NB4 (cell line): Measurements from ENCODE around the gene MAB21L2.
A peak's percentile ranks its signal among the peaks of the same experiment; 100 is the strongest.

Source experiments
- DNase-seq: peaks from one replicate; pipeline ENCODE4 v3.0.0; 2010; ENCODE audit warnings: low read depth
- H3K4me3 ChIP-seq: one replicate; pipeline ENCODE4 v1.5.1; 2011; ENCODE audit warnings: mild to moderate bottlenecking, low read depth, low read length, moderate library complexity
- CTCF ChIP-seq: IDR thresholded peaks from one replicate; pipeline ENCODE4 v1.5.1; 2012; ENCODE audit warnings: low read depth, low read length
- MYC ChIP-seq: IDR thresholded peaks from 2 replicates; pipeline ENCODE4 v1.6.1; 2011; ENCODE audit warnings: low read depth, low read length
- POLR2A ChIP-seq: IDR thresholded peaks from 2 replicates; pipeline ENCODE4 v1.6.1; 2011; ENCODE audit warnings: mild to moderate bottlenecking; ENCODE audit not compliant: insufficient read length; ENCODE audit errors: extremely low read depth
- TF ChIP-seq, protein P1 (sequence below): IDR thresholded peaks from 2 replicates; pipeline ENCODE4 v1.6.1; 2011; ENCODE audit warnings: low read depth, low read length

MAB21L2 gene

GRCh38 chr4:150600812-150601445, 19.0 kb downstream of the MAB21L2 start:
- H3K4me3 ChIP-seq = no peak overlapping the region
- no peak for DNase-seq
- TF ChIP-seq, protein P1, sequence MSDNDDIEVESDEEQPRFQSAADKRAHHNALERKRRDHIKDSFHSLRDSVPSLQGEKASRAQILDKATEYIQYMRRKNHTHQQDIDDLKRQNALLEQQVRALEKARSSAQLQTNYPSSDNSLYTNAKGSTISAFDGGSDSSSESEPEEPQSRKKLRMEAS = no peak
- no peak for TF ChIP-seq POLR2A
- TF ChIP-seq CTCF = no peak
- TF ChIP-seq MYC = no peak

- TF ChIP-seq, protein P1 = no peak
- TF ChIP-seq POLR2A (no peak), MYC (no peak), CTCF (no peak)
- no peak overlapping the region for H3K4me3 ChIP-seq
- DNase-seq = no peak
Measured at GRCh38 chr4:150609131-150609530, 27.2 kb downstream of the MAB21L2 start.

- H3K4me3 ChIP-seq = no peak overlapping the region
- DNase-seq = no peak
- TF ChIP-seq CTCF (no peak), POLR2A (no peak), MYC (no peak)
- TF ChIP-seq, protein P1 = no peak
Measured at GRCh38 chr4:150619042-150619441, 37.1 kb downstream of the MAB21L2 start.

GRCh38 chr4:150624055-150624454, 42.1 kb downstream of the MAB21L2 start:
- no peak for DNase-seq
- TF ChIP-seq, protein P1 = no peak
- TF ChIP-seq MYC = no peak
- TF ChIP-seq CTCF = no peak
- TF ChIP-seq POLR2A = no peak
- no peak overlapping the region for H3K4me3 ChIP-seq

DNA sequence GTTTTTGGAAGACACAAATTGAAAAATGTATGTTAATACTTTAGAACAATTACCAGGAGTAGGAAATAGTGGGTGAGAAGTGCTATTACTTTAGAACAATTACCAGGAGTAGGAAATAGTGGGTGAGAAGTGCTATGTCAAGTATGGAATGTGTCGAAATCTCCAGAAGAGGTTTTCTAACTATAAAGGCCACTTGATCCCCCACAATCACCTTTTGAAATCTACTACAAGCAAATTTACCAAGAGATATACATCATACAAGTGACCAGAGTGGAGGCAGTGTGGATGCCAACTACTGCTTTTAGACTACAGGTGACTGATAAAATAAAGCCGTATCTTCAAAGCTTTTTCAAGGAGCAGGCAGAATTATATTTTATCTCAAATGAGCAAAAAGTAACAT, 43.1 kb downstream of the MAB21L2 start:
- DNase-seq = peak; percentile 4
- H3K4me3 ChIP-seq = no peak overlapping the region
- TF ChIP-seq, protein P1 = no peak
- TF ChIP-seq CTCF = no peak

- TF ChIP-seq POLR2A (no peak), MYC (no peak), CTCF (no peak)
- DNase-seq = no peak
Measured at GRCh38 chr4:150628073-150628472, 46.1 kb downstream of the MAB21L2 start.

More at GRCh38 chr4:150628073-150628472, 46.1 kb downstream of the MAB21L2 start:
- no peak overlapping the region for H3K4me3 ChIP-seq
